Suprapubic skin (tissue), 4 donors: ENCODE data around the gene EPAS1. TPM values are rescaled to one million over a fixed set of nuclear protein-coding genes. Genes with fewer than 3 reads are reported as not detected.

ENCODE experiments used
- DNase-seq, 2 donors: peaks; one replicate each; pipeline ENCODE4 v3.0.0-alpha.2; 2019; ENCODE audit warnings: low spot score in 2 of 2
- H3K27ac ChIP-seq: fragments of 200-600 bp; sonication (generic); one replicate; pipeline ENCODE4 v1.5.1; 2019
- H3K27me3 ChIP-seq: fragments of 200-600 bp; sonication (generic); one replicate; pipeline ENCODE4 v1.5.1; 2019
- H3K36me3 ChIP-seq: fragments of 200-600 bp; sonication (generic); one replicate; pipeline ENCODE4 v1.5.1; 2019
- H3K4me1 ChIP-seq: fragments of 200-600 bp; sonication (generic); one replicate; pipeline ENCODE4 v1.5.1; 2019
- H3K4me3 ChIP-seq: fragments of 200-600 bp; sonication (generic); one replicate; pipeline ENCODE4 v1.5.1; 2019; ENCODE audit warnings: mild to moderate bottlenecking
- H3K9me3 ChIP-seq: fragments of 200-600 bp; sonication (generic); one replicate; pipeline ENCODE4 v1.5.1; 2019
- CTCF ChIP-seq, 2 donors: fragments of 200-600 bp in 1 of 2; fragments of 450-650 bp in 1 of 2; sonication (generic) in 1 of 2; IDR thresholded peaks; one replicate each; pipeline ENCODE4 v1.5.1; 2016 to 2019; ENCODE audit warnings: antibody characterized with exemption in 2 of 2, mild to moderate bottlenecking in 1 of 2, moderate library complexity in 1 of 2
- EP300 ChIP-seq: sonication (generic); formaldehyde crosslinking; IDR thresholded peaks from one replicate; pipeline ENCODE4 v1.6.1; 2017; ENCODE audit warnings: antibody characterized with exemption
- POLR2A ChIP-seq, 2 donors: fragments of 450-650 bp; IDR thresholded peaks; one replicate each; pipeline ENCODE4 v1.6.1; 2017; ENCODE audit warnings: antibody characterized with exemption in 2 of 2, mild to moderate bottlenecking in 2 of 2, moderate library complexity in 2 of 2
- POLR2AphosphoS5 ChIP-seq, 3 donors: sonication (generic); formaldehyde crosslinking; IDR thresholded peaks; one replicate each; pipeline ENCODE4 v1.6.1; 2017; ENCODE audit warnings: antibody characterized with exemption in 3 of 3
- WGBS: methylation state at CpG from one replicate; pipeline ENCODE4 v1.1.5; 2018; 5-methylcytosine and 5-hydroxymethylcytosine counted together
- total RNA-seq, 4 donors: library from RNA; depleted of rRNA; stranded (reverse); fragments of >200 nt; gene quantifications; one replicate each; pipeline ENCODE4 v1.1.0, GENCODE V29; 2016

EPAS1 gene
- total RNA-seq, 4 donors from 2014 or later, result 110 to 271 (median 142) TPM

- no peaks in the 10 kb centered on the region for H3K27me3 ChIP-seq
- peaks cover 7% of the 10 kb centered on the region for H3K9me3 ChIP-seq
- H3K4me3 ChIP-seq, result no peak overlapping the region
- no peak overlapping the region for H3K27ac ChIP-seq
- no peaks in the 10 kb centered on the region for H3K36me3 ChIP-seq
- 61% methylated on average over 4 of the region's 4 CpGs for whole genome bisulfite sequencing
- no peak for TF ChIP-seq POLR2AphosphoS5 (IDR thresholded peaks at IDR 0.05)
- no peak for TF ChIP-seq POLR2A (IDR thresholded peaks at IDR 0.05)
- TF ChIP-seq EP300, result no peak
- no peak for TF ChIP-seq CTCF (IDR thresholded peaks at IDR 0.05)
- H3K4me1 ChIP-seq, result peaks cover 5% of the 10 kb centered on the region
- no peak for DNase-seq
Measured at GRCh38 chr2:46416739-46417403, 119.7 kb downstream of the EPAS1 start.

- Histone ChIP-seq H3K4me1 (no peaks in the 10 kb centered on the region), H3K27me3 (no peaks in the 10 kb centered on the region), H3K36me3 (no peaks in the 10 kb centered on the region), H3K4me3 (no peak overlapping the region), H3K9me3 (peaks cover 7% of the 10 kb centered on the region), H3K27ac (no peak overlapping the region)
- no peak for TF ChIP-seq CTCF (IDR thresholded peaks at IDR 0.05)
- no peak for TF ChIP-seq POLR2A (IDR thresholded peaks at IDR 0.05)
- TF ChIP-seq EP300, result no peak
- TF ChIP-seq POLR2AphosphoS5 (IDR thresholded peaks at IDR 0.05), result no peak
- WGBS, result 97% methylated on average over 2 of the region's 2 CpGs
- DNase-seq, result no peak
Measured at GRCh38 chr2:46420945-46421344, 123.7 kb downstream of the EPAS1 start.

GRCh38 chr2:46421361-46421760, 124.2 kb downstream of the EPAS1 start:
- H3K9me3 ChIP-seq, result peaks cover 7% of the 10 kb centered on the region
- no peak for DNase-seq
- no peaks in the 10 kb centered on the region for H3K4me1 ChIP-seq
- 83% methylated on average over 2 of the region's 2 CpGs for WGBS
- no peaks in the 10 kb centered on the region for H3K36me3 ChIP-seq
- TF ChIP-seq POLR2AphosphoS5 (IDR thresholded peaks at IDR 0.05) (no peak), POLR2A (IDR thresholded peaks at IDR 0.05) (no peak), EP300 (no peak), CTCF (IDR thresholded peaks at IDR 0.05) (no peak)
- no peak overlapping the region for H3K27ac ChIP-seq
- no peak overlapping the region for H3K4me3 ChIP-seq
- H3K27me3 ChIP-seq, result no peaks in the 10 kb centered on the region

GRCh38 chr2:46422717-46423394, 125.6 kb downstream of the EPAS1 start:
- TF ChIP-seq POLR2AphosphoS5 (IDR thresholded peaks at IDR 0.05), result no peak
- TF ChIP-seq EP300, result no peak
- TF ChIP-seq POLR2A (IDR thresholded peaks at IDR 0.05), result no peak
- TF ChIP-seq CTCF (IDR thresholded peaks at IDR 0.05), result no peak
- Histone ChIP-seq H3K36me3 (no peaks in the 10 kb centered on the region), H3K27ac (no peak overlapping the region), H3K4me1 (no peaks in the 10 kb centered on the region), H3K9me3 (peaks cover 7% of the 10 kb centered on the region), H3K27me3 (no peaks in the 10 kb centered on the region), H3K4me3 (no peak overlapping the region)
- 59% methylated on average over 1 of the region's 1 CpG for WGBS
- no peak for DNase-seq

GRCh38 chr2:46424937-46425336, 127.7 kb downstream of the EPAS1 start:
- Histone ChIP-seq H3K9me3 (no peaks in the 10 kb centered on the region), H3K27ac (no peak overlapping the region), H3K27me3 (no peaks in the 10 kb centered on the region), H3K4me3 (no peak overlapping the region), H3K36me3 (no peaks in the 10 kb centered on the region), H3K4me1 (no peaks in the 10 kb centered on the region)
- 80% methylated on average over 5 of the region's 5 CpGs for whole genome bisulfite sequencing
- TF ChIP-seq EP300, result no peak
- TF ChIP-seq POLR2AphosphoS5 (IDR thresholded peaks at IDR 0.05), result no peak
- no peak for TF ChIP-seq CTCF (IDR thresholded peaks at IDR 0.05)
- no peak for TF ChIP-seq POLR2A (IDR thresholded peaks at IDR 0.05)
- no peak for DNase-seq
